Stimulated activated CD8-positive, alpha-beta memory T cell treated with anti-CD3 and anti-CD28 coated beads, Interleukin-2, amount 100 ng/mL, for 48 hours (primary cell): Measurements from ENCODE around the gene ADORA2A.

Source experiments
- DNase-seq, 2 donors: peaks; one replicate each; pipeline ENCODE4 v3.0.0-alpha.2; 2020; ENCODE audit warnings: low read depth in 2 of 2

ADORA2A gene

GRCh38 chr22:24453853-24454252 lies 26.5 kb downstream of the ADORA2A start:
- no peak for DNase-seq

GRCh38 chr22:24455039-24455438 lies 27.6 kb downstream of the ADORA2A start:
- no peak for DNase-seq

GRCh38 chr22:24455751-24456426 lies 28.5 kb downstream of the ADORA2A start:
- DNase-seq, result no peak

- no peak for DNase-seq
Observed at GRCh38 chr22:24457894-24458420, 30.6 kb downstream of the ADORA2A start.

- DNase-seq, result no peak
Observed at GRCh38 chr22:24459911-24460310, 32.5 kb downstream of the ADORA2A start.

GRCh38 chr22:24460418-24461089 lies 33.2 kb downstream of the ADORA2A start:
- no peak for DNase-seq

- no peak for DNase-seq
Observed at GRCh38 chr22:24463071-24463760, 35.8 kb downstream of the ADORA2A start.

- DNase-seq, result no peak
Observed at GRCh38 chr22:24465566-24465965, 38.2 kb downstream of the ADORA2A start.

GRCh38 chr22:24465975-24466374 lies 38.6 kb downstream of the ADORA2A start:
- no peak for DNase-seq

- DNase-seq, result no peak
Observed at GRCh38 chr22:24466716-24467328, 39.4 kb downstream of the ADORA2A start.

GRCh38 chr22:24467340-24467739 lies 39.9 kb downstream of the ADORA2A start:
- DNase-seq, result no peak

- no peak for DNase-seq
Observed at GRCh38 chr22:24471570-24471969, 44.2 kb downstream of the ADORA2A start.

GRCh38 chr22:24473284-24473683 lies 45.9 kb downstream of the ADORA2A start:
- no peak for DNase-seq

GRCh38 chr22:24474221-24474620 lies 46.8 kb downstream of the ADORA2A start:
- DNase-seq, result no peak

GRCh38 chr22:24474649-24475255 lies 47.4 kb downstream of the ADORA2A start:
- no peak for DNase-seq

- DNase-seq, result no peak
Observed at GRCh38 chr22:24481641-24482040, 54.2 kb downstream of the ADORA2A start.

- no peak for DNase-seq
Observed at GRCh38 chr22:24482575-24482974, 55.2 kb downstream of the ADORA2A start.

GRCh38 chr22:24482998-24483397 lies 55.6 kb downstream of the ADORA2A start:
- DNase-seq, result no peak

GRCh38 chr22:24483976-24484545 lies 56.7 kb downstream of the ADORA2A start:
- DNase-seq, result no peak

GRCh38 chr22:24485170-24485569 lies 57.8 kb downstream of the ADORA2A start:
- no peak for DNase-seq

GRCh38 chr22:24485608-24486007 lies 58.2 kb downstream of the ADORA2A start:
- no peak for DNase-seq
